Liver (tissue), 9 donors: Measurements from ENCODE around the gene CCBE1. TPM values are rescaled to one million over a fixed set of nuclear protein-coding genes. Genes with fewer than 3 reads are reported as not detected.

ENCODE experiments used
- DNase-seq: peaks from one replicate; pipeline ENCODE4 v3.0.0-alpha.2; 2017; ENCODE audit warnings: low spot score
- H3K27ac ChIP-seq, 2 donors: one replicate each; pipeline ENCODE4 v1.7.0; 2013; ENCODE audit warnings: inconsistent platforms in 2 of 2, low read length in 2 of 2, control low read depth in 1 of 2, low read depth in 1 of 2, mild to moderate bottlenecking in 1 of 2
- H3K27me3 ChIP-seq, 4 donors: one replicate each; pipeline versions ENCODE4 v1.6.1 to v1.7.0; 2013; ENCODE audit warnings: low read length in 3 of 4, inconsistent platforms in 1 of 4, mild to moderate bottlenecking in 1 of 4, moderate library complexity in 1 of 4; ENCODE audit not compliant: control insufficient read depth in 4 of 4, insufficient read depth in 4 of 4
- H3K36me3 ChIP-seq, 4 donors: one replicate each; pipeline versions ENCODE4 v1.6.1 to v1.7.0; 2013; ENCODE audit warnings: low read length in 3 of 4, mild to moderate bottlenecking in 3 of 4, low read depth in 1 of 4, moderate library complexity in 1 of 4; ENCODE audit not compliant: control insufficient read depth in 4 of 4, insufficient read depth in 3 of 4
- H3K4me1 ChIP-seq, 4 donors: one replicate each; pipeline versions ENCODE4 v1.6.1 to v1.7.0; 2013; ENCODE audit warnings: low read length in 3 of 4, mild to moderate bottlenecking in 3 of 4, moderate library complexity in 1 of 4; ENCODE audit not compliant: control insufficient read depth in 4 of 4, insufficient read depth in 4 of 4
- H3K4me3 ChIP-seq, 3 donors: one replicate each; pipeline versions ENCODE4 v1.6.1 to v1.7.0; 2013; ENCODE audit warnings: low read length in 3 of 3, control low read depth in 1 of 3, low read depth in 1 of 3, mild to moderate bottlenecking in 1 of 3
- H3K9ac ChIP-seq, 2 donors: one replicate each; pipeline ENCODE4 v1.7.0; 2013; ENCODE audit warnings: low read length in 2 of 2, mild to moderate bottlenecking in 2 of 2, moderate library complexity in 2 of 2, control low read depth in 1 of 2, low read depth in 1 of 2
- H3K9me3 ChIP-seq, 4 donors: one replicate each; pipeline versions ENCODE4 v1.6.1 to v1.7.0; 2013; ENCODE audit warnings: low read length in 3 of 4; ENCODE audit not compliant: control insufficient read depth in 4 of 4
- CTCF ChIP-seq: fragments of 150-350 bp; IDR thresholded peaks from 2 replicates; pipeline ENCODE4 v1.5.1; 2017; ENCODE audit warnings: improper control_type of control experiment, low read depth, low read length; ENCODE audit not compliant: missing input control
- EGR1 ChIP-seq, 2 donors: IDR thresholded peaks; 2 replicates each; pipeline ENCODE4 v1.6.1; 2016 to 2018; ENCODE audit warnings: antibody characterized with exemption in 2 of 2, low read depth in 2 of 2
- GABPA ChIP-seq, 2 donors: IDR thresholded peaks in 1 of 2; conservative IDR thresholded peaks in 1 of 2; 2 replicates each; pipeline ENCODE4 v1.6.1; 2016; ENCODE audit warnings: antibody characterized with exemption in 2 of 2, mild to moderate bottlenecking in 1 of 2, moderate library complexity in 1 of 2
- HNF4A ChIP-seq, 2 donors: conservative IDR thresholded peaks; 2 replicates each; pipeline ENCODE4 v1.6.1; 2016; ENCODE audit warnings: antibody characterized with exemption in 2 of 2, mild to moderate bottlenecking in 2 of 2
- HNF4G ChIP-seq: IDR thresholded peaks from 2 replicates; pipeline ENCODE4 v1.6.1; 2016; ENCODE audit warnings: antibody characterized with exemption
- JUND ChIP-seq, 2 donors: IDR thresholded peaks; 2 replicates each; pipeline ENCODE4 v1.6.1; 2016; ENCODE audit warnings: antibody characterized with exemption in 2 of 2
- NR2F2 ChIP-seq: IDR thresholded peaks from 2 replicates; pipeline ENCODE4 v1.6.1; 2016; ENCODE audit warnings: antibody characterized with exemption
- REST ChIP-seq: IDR thresholded peaks from 2 replicates; pipeline ENCODE4 v1.6.1; 2016; ENCODE audit warnings: antibody characterized with exemption, mild to moderate bottlenecking
- TAF1 ChIP-seq: conservative IDR thresholded peaks from 2 replicates; pipeline ENCODE4 v1.6.1; 2016; ENCODE audit warnings: antibody characterized with exemption, mild to moderate bottlenecking
- YY1 ChIP-seq: IDR thresholded peaks from 2 replicates; pipeline ENCODE4 v1.6.1; 2016; ENCODE audit warnings: antibody characterized with exemption, mild to moderate bottlenecking
- WGBS: extraction: QIAGEN DNeasy Blood & Tissue Kit; methylation state at CpG from one replicate; pipeline ENCODE4 v1.1.7; 2013; 5-methylcytosine and 5-hydroxymethylcytosine counted together
- polyA plus RNA-seq, 2 donors: library from polyadenylated mRNA; stranded (reverse) in 1 of 2; unstranded in 1 of 2; fragments of 200-250 nt in 1 of 2; fragments of >200 nt in 1 of 2; fragmentation: Nextera tagmentation in 1 of 2; extraction: Ambion mirVana in 1 of 2; gene quantifications; one replicate each; pipeline versions ENCODE4 v1.2.1 to v1.2.3, GENCODE V29; 2013 to 2015
- total RNA-seq, 2 donors: library from RNA; depleted of rRNA; stranded (reverse); fragments of >200 nt; gene quantifications; one replicate each; pipeline ENCODE4 v1.2.3, GENCODE V29; 2014
- donor health status: healthy.
- donor health status: healthy.
- donor health status: healthy.
- donor health status: healthy.
- donor health status: healthy.

CCBE1 gene
- total and polyA plus RNA-seq, 4 donors: 1.8 to 2.6 (median 2.2) TPM

GRCh38 chr18:59743566-59743965 lies 46.3 kb upstream of the CCBE1 start (continued):
- TF ChIP-seq HNF4G (no peak), GABPA (IDR thresholded peaks at IDR 0.05 in 1 of 2, conservative IDR thresholded peaks at IDR 0.05 in 1 of 2) (no peak)

GRCh38 chr18:59742325-59743111 lies 45.3 kb upstream of the CCBE1 start:
- TF ChIP-seq YY1 (no peak), REST (no peak), TAF1 (no peak), NR2F2 (no peak)
- Histone ChIP-seq H3K4me3 (no peak overlapping the region), H3K36me3 (no peaks in the 10 kb centered on the region), H3K9ac (no peak overlapping the region), H3K27ac (no peak overlapping the region), H3K4me1 (no peaks in the 10 kb centered on the region), H3K27me3 (peaks cover 0 to 2% (median 0%) of the 10 kb centered on the region in 4 donors), H3K9me3 (peaks cover 2 to 6% (median 3%) of the 10 kb centered on the region in 4 donors)
- WGBS: 80% methylated on average over 8 of the region's 8 CpGs
- no peak for DNase-seq

GRCh38 chr18:59740141-59740540 lies 42.9 kb upstream of the CCBE1 start:
- H3K9me3 ChIP-seq: peaks cover 2 to 6% (median 3%) of the 10 kb centered on the region in 4 donors
- H3K36me3 ChIP-seq: no peaks in the 10 kb centered on the region
- no peaks in the 10 kb centered on the region for H3K4me1 ChIP-seq
- no peak for DNase-seq
- no peak overlapping the region for H3K4me3 ChIP-seq
- H3K27me3 ChIP-seq: peaks cover 0 to 2% (median 0%) of the 10 kb centered on the region in 4 donors
- no peak overlapping the region for H3K27ac ChIP-seq
- no peak overlapping the region for H3K9ac ChIP-seq
- TF ChIP-seq CTCF: no peak
- no peak for TF ChIP-seq JUND (IDR thresholded peaks at IDR 0.05)
- no peak for TF ChIP-seq EGR1 (IDR thresholded peaks at IDR 0.05; ENCODE audit: low read depth in 2 of 2)
- TF ChIP-seq HNF4A (conservative IDR thresholded peaks at IDR 0.05): no peak
- TF ChIP-seq REST: no peak
